NCI-H460 (cell line): ENCODE results near the gene ITGB4. TPM values are rescaled to one million over a fixed set of nuclear protein-coding genes. Genes with fewer than 3 reads are reported as not detected.
"Not testable (repeated sequence)": the region's sequence is repeated elsewhere in the genome, so short reads cannot be mapped to it uniquely, and the experiment has no call there.

Experiments
- DNase-seq: peaks from one replicate; pipeline ENCODE4 v3.0.0-alpha.2; 2016; ENCODE audit warnings: low read depth; ENCODE audit errors: extremely low read depth
- total RNA-seq: library from RNA; depleted of rRNA; stranded (reverse); fragments of >200 nt; shearing (Covaris generic); gene quantifications from 2 replicates; pipeline ENCODE4 v1.2.3, GENCODE V29; 2014

Gene ITGB4
- total RNA-seq, 1 experiment from 2014 or later = 14.5 TPM

- DNase-seq = no peak
Observed at GRCh38 chr17:75751676-75752404, 30.6 kb downstream of the ITGB4 start.

DNA sequence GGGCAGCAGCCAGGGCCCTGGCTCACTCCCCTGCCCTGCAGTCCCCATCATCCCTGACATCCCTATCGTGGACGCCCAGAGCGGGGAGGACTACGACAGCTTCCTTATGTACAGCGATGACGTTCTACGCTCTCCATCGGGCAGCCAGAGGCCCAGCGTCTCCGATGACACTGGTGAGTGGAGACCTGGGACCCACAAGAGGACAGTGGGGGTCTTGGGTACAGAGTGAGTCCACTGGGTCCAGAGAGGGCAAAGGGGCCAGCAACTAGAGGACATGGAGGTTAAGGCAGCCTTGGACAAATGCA, 31.1 kb downstream of the ITGB4 start:
- no peak for DNase-seq

GRCh38 chr17:75752802-75753513, 31.7 kb downstream of the ITGB4 start:
- DNase-seq = no peak

DNA sequence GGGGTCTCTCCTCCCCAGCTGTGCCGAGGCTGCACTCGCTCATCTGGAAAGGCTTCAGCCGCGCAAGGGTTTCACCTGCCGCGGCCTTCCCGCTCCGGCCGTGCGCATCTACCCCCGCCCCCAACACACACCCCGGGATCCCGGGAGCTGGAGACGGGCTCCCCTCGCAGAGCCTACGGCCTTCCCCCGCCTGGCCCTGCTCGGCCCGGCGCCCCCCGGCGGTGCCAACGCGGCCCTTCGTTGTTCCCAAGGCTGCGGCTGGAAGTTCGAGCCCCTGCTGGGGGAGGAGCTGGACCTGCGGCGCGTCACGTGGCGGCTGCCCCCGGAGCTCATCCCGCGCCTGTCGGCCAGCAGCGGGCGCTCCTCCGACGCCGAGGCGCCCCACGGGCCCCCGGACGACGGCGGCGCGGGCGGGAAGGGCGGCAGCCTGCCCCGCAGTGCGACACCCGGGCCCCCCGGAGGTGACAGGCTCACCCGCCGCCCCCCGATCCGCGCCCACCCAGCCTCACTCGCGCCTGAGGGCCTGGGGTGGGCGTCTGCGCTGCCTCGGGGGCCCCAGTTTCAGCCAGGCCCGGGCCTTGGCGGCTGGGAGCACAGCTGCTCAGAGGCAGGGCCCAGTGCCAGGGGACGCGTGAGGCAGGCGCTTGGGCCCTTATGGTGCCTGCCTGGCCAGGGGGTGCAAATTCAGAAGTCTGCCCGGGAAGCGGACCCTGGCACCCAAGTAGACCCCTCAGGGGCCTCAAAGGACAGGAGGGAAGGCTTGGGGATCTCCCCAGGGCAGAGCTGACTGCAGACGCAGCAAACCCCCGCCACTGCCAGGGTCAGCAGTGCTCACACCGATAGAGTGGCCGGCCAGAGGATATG, 32.5 kb downstream of the ITGB4 start:
- DNase-seq = no peak

DNA sequence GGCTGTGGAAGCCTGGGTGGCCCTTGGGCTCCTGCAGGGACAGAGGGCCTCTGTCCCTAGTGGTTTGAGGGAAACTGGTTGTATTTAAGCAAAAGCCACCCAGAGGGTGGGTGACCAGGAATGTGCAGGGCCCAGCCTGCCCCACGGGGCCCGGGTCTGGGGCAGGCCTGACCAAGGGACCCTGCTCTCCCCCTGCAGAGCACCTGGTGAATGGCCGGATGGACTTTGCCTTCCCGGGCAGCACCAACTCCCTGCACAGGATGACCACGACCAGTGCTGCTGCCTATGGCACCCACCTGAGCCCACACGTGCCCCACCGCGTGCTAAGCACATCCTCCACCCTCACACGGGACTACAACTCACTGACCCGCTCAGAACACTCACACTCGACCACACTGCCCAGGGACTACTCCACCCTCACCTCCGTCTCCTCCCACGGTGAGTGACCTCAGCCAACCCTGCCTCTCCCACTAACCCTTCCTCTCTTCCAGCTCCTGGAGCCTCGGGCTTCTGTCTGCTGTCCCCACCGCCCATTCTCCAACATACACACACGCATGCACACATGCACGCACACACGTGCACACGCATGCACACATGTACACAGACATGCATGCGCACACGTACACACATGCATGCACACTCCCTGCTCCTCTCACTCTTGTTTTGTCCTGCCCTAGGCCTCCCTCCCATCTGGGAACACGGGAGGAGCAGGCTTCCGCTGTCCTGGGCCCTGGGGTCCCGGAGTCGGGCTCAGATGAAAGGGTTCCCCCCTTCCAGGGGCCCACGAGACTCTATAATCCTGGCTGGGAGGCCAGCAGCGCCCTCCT, 33.3 kb downstream of the ITGB4 start:
- no peak for DNase-seq

GRCh38 chr17:75755205-75755901, 34.1 kb downstream of the ITGB4 start:
- no peak for DNase-seq

DNA sequence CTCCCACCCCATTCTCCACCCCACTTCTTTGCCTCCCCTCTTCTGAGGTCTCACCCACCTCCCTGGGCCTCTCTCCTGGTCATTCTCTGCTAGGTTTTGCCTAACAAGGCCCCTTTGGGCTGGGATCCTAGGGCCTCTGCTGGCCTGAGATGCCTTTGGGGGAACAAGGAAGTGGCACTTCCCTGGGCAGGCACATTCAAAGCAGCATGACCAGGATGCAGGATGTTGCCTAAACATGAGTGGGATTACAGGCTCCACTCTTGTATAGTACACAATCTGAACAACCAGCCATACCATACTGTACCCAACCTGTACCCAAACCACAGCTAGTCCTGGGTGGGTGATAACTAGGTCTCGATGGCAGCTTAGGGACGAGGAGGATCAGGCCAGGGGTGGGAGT, 34.7 kb downstream of the ITGB4 start:
- no peak for DNase-seq

GRCh38 chr17:75756451-75757085, 35.3 kb downstream of the ITGB4 start:
- no peak for DNase-seq

DNA sequence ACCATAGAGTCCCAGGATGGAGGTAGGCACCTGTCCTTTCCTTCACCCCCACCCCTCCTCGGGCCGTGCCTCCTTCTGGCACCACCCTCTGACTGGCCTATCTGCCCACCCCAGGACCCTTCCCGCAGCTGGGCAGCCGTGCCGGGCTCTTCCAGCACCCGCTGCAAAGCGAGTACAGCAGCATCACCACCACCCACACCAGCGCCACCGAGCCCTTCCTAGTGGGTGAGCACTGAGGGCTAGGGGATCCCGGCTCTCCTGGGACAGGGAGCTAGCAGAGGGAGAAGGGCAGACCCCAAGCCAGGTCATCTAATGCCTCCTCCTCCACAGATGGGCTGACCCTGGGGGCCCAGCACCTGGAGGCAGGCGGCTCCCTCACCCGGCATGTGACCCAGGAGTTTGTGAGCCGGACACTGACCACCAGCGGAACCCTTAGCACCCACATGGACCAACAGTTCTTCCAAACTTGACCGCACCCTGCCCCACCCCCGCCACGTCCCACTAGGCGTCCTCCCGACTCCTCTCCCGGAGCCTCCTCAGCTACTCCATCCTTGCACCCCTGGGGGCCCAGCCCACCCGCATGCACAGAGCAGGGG, 35.9 kb downstream of the ITGB4 start:
- DNase-seq = no peak

- no peak for DNase-seq
Observed at GRCh38 chr17:75758131-75758905, 37.1 kb downstream of the ITGB4 start.

- no peak for DNase-seq
Observed at GRCh38 chr17:75759457-75759856, 38.2 kb downstream of the ITGB4 start.

- DNase-seq = not testable (repeated sequence)
Observed at GRCh38 chr17:75759978-75760640, 38.9 kb downstream of the ITGB4 start.

GRCh38 chr17:75762513-75763268, 41.4 kb downstream of the ITGB4 start:
- no peak for DNase-seq

DNA sequence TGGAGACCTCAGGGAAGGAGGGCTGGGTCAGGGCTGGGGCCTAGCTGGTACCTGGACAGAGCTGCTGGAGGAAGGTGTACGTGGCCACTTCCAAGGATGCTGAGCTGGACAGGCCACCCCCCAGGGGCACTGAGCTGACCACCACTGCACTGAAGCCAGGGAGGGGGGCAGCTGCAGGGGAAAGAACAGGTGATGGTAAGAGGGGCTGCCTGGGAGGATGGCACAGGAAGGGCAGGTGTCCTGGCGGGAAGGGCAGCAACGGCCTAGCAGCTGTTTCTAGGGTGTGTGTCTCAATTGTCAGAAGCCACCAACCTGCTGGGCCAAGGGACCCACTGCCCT, 42.0 kb downstream of the ITGB4 start:
- DNase-seq = no peak

- no peak for DNase-seq
Observed at GRCh38 chr17:75763613-75764416, 42.6 kb downstream of the ITGB4 start.

GRCh38 chr17:75764417-75764710, 43.1 kb downstream of the ITGB4 start:
- DNase-seq = no peak
